ENCODE data around the gene ADARB1.
"Not testable (repeated sequence)": the region's sequence is repeated elsewhere in the genome, so short reads cannot be mapped to it uniquely, and the experiment has no call there.

The ADARB1 gene, protein sequence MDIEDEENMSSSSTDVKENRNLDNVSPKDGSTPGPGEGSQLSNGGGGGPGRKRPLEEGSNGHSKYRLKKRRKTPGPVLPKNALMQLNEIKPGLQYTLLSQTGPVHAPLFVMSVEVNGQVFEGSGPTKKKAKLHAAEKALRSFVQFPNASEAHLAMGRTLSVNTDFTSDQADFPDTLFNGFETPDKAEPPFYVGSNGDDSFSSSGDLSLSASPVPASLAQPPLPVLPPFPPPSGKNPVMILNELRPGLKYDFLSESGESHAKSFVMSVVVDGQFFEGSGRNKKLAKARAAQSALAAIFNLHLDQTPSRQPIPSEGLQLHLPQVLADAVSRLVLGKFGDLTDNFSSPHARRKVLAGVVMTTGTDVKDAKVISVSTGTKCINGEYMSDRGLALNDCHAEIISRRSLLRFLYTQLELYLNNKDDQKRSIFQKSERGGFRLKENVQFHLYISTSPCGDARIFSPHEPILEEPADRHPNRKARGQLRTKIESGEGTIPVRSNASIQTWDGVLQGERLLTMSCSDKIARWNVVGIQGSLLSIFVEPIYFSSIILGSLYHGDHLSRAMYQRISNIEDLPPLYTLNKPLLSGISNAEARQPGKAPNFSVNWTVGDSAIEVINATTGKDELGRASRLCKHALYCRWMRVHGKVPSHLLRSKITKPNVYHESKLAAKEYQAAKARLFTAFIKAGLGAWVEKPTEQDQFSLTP

DNA sequence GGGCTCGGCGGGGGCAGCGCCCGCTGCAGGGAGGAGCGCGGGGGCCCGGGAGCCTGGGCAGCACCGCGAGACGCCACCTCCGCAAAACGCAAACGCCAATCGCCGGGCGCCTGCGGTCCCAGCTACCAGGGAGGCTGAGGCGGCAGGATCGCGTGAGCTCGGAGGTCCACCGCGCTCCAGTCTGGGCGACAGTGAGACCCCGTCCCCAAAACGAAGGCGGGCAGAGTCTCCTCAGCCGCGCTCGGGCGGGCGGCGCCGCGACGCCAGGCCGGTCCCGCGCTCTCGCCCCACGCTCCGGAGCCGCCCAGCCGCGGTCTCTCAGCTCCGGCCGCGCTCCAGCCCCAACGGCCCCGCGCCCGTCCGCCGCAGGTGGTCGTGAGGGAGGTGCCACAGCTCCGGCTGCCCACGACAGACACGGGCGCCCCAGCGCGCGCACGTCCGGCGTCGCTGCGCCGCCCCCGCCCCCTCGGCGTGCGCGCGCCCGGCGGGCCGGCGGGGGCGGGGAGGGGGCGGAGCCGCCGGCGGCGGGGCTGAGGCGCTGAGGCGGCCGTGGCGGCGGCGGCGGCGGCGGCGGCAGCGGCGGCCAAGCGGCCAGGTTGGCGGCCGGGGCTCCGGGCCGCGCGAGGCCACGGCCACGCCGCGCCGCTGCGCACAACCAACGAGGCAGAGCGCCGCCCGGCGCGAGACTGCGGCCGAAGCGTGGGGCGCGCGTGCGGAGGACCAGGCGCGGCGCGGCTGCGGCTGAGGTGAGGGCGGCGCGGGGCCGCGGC is at the start of gene ADARB1:
Gene ADARB1, plus strand, starts transcription at position 533 of the 770 bp plus-strand sequence. CDS start 97,077 bp downstream, outside the sequence.
- peak; percentile 72 for DNase-seq

DNA sequence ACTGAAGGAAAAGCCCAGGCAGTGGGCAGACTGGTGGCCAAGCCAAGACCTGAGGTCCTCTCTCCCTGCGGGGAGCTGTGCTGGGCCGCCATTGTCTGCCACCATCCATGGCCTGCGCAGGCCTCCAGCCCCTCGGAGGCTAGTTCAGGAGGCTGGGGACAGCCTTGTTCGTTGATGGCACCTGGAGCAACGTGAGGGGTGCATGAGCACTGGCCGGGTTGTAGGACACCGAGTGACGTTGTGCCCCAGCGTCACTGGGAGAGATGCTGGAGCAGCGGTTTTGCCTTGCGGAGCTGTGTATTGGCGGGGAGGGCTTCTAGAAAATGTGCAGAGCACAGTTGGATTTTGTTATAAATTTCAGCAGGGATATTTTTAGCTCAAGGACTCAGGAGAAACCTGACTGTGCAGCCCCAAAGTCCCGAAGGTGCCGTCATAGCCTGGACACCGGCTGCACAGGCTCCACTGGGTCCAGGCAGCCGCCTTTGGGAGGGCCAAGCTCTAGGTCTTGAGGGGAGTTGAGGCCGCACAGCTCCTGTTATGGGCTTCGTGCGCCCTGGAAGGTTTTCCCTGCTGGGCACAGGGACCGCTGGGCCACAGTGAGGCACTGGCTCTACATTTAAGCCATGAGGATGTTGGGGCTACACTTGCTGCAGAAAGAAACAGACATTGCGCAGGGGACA is 48.2 kb upstream of the ADARB1 start:
- no peak for DNase-seq

DNA sequence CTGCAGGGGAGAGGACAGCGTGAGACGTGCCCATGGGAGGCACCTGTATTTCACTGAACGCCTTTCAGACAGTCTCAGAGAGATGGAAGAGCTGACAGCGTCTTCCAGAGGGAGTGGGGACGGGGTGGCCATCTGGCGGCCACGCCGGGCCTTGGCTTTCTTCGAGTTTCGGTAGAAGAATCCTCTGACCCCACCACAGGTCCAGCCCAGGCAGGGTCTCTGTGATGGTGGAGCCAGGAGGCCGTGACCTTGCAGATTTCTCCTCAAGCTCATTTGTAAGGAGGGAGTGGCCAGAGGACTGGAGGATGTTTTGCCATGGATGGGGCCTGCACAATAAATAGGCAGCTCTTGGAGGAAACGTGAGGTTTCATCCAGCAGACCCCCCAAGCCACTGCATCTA is 47.6 kb upstream of the ADARB1 start:
- no peak for DNase-seq

DNA sequence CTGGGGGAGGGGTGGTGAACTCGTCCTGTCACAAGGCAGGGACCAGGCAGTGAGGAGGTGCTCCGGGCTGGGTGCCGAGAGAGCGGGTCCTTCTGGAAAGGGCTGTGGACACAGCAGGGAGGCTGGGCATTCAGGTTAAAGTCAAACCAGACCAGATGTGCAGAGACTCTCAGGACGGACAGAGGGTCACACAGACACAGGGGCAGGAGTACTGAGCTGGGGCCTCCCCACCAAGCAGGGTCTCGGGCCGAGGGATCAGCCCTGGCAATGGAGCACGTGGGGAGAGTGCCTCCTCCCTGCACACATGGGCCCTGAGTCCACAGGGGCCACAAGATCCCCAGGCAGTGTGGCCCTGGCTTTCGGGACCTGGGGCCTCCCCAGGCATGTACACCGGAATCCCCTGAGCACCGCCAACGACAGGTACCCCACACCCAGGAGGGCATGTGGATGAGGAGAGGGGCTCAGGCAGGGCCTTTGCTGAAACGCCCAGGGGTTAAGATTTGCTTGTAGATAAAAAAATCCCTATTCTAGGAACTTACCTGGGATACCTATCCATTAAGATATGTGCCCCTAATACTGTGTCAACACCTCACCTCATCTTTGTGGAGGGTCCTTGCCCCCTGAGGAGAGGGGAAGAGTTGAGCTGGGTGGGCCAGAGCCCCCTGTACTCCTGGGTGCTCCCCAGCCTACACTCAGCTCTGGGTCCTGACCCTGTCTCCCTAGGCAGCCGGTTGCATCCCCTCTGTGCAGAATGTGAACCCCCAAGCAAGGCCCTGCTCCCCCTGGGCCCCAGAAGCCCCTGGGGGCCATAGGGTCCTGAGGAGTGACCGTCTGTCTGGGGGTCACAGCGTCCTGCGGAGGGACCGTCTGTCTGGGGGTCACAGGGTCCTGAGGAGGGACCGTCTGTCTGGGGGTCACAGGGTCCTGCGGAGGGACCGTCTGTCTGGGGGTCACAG is 46.9 kb upstream of the ADARB1 start:
- no peak for DNase-seq

DNA sequence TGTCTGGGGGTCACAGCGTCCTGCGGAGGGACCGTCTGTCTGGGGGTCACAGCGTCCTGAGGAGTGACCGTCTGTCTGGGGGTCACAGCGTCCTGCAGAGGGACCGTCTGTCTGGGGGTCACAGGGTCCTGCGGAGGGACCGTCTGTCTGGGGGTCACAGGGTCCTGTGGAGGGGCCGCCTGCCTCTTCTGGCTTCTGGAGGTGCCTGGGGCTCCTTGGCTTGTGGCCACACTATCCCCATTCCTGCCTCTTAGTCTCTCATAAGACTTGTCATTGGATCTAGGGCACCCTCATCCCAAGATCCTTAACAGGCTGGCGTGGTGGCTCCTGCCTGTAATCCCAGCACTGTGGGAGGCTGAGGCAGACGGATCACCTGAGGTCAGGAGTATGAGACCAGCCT is 45.7 kb upstream of the ADARB1 start:
- not testable (repeated sequence) for DNase-seq

DNA sequence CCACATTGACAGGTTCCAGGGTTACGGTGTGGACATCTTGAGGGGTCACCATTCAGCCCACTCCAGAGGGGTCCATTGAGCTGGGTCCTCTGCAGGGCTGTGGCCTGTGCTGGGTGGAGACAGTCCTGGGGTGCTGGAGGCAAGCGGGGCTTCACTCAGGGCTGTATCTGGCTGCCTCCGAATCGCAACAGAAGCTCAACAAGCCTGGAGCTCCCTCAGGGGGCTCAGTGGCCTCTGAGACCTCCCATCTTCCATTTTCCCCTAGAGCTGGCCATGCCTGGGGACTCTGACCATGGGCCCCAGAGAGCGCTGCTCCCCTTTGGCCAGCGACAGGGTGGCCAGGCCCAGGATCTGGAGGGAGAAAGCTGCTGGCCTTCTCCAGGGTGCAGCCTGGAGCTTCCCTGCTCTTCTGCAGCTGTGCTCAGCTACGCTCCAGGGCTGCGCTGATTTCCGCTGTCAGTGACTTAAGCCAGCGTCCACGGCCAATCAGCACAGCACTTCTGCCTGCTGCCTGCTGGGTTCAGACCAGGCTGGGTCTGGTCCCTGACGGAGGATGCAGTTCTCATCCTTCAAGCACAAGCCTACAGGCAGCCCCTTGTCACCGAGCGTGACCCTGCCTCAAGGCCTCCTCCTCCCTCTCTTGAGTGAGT is 45.0 kb upstream of the ADARB1 start:
- no peak for DNase-seq

DNA sequence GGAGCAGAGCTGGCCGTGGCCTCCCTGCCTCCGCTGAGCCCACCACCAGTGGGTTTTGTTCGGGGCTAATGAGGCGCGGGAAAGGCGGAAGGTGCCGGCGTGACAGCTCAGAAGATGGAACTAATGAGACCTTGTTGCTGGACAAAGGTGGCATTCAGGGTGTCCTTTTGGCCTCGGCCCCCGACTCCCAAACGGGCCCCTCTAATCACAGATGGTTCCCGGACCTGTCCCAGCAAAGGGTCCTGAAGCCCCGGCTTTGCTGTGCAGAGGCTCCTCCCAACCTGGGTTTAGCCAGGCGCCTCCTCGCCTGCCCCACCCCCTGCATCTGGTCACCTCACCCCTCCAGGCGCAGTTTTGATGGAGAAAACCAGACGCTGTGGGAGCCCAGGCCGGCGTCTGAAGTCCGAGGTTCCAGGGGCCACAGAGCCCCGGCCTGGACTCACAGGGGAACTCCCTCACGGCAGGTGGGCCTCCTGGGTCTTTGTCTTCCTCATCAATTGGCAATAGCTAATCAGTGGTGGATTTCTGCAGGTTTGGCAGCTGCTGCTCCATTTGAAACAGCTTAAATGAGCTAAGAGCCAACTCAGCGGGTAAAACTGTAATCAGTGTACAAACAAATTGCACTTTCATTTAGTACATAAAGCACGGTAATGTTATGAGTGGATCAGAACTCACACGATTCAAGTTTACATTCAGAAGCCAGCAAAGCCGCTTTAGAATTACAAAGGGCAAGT is 44.3 kb upstream of the ADARB1 start:
- no peak for DNase-seq

DNA sequence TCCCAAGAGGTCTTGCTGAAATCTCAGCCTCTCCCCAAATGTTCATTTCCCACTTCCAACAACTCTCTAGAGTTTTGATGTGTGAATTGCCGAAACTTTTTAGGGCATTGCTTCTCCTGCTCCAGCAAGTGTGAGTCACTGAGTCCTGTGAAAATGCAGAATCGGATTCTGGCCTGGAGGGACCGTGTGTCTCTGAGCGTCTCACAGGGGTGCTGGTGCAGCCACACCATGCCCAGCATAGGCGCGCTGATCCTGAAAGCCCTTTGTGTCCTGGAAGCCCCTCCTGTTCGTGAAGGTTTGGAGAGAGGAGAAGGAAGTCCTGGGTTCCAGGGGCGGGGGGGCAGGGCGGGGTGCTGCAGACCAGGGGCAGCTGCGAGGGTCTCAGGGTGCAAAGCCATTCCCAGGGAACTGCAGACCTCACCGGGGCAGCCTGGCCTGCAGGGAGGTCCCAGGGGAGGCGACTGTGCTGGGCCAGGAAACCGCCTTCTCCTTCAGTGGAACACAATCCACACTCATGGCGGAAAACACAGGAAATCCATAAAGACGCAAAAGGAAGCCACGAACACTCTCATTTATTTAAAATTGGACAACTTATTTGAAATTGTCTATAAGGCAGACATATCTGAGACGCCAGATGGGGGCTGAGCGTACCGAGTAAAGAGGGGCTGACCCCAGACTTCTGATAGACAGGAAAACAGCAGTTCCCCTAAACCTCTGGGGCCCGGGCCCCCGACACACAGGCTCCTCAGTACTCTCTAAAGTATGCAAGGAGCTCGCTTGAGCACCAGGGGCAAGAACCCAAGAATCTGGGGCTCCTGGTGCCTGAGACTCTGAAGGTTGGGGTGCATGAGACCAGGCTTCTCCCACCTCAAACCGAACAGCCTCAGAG is 43.5 kb upstream of the ADARB1 start:
- DNase-seq: no peak

DNA sequence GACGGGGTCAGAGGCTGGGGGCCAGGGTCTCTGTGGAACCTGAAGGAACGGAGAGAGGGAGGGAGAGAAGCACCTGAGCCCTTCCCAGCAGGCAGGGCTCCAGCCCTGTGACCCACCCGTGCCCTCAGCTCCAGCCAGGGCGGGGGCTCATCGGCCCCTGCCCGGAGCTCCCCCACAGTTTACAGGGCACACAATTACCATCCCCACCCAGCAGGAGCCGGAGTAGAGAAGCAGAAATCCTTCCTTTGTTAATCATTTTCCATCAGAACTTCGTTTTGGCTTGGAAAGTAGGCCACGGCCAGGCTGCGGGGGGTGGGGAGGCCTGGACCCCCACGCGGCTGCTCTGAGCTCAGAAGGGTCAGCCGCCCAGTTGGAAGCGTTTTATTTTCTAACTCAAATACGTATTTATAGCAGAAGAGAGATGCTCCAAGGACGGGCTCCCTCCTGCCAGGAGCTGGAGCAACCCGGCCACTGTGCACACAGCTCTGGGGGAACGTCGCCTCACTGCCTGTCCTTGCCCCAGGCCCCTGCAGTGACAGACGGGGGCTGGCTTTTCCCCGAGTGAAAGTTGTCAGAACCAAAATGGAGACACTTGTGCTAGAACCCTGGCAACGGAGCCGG is 42.7 kb upstream of the ADARB1 start:
- no peak for DNase-seq

DNA sequence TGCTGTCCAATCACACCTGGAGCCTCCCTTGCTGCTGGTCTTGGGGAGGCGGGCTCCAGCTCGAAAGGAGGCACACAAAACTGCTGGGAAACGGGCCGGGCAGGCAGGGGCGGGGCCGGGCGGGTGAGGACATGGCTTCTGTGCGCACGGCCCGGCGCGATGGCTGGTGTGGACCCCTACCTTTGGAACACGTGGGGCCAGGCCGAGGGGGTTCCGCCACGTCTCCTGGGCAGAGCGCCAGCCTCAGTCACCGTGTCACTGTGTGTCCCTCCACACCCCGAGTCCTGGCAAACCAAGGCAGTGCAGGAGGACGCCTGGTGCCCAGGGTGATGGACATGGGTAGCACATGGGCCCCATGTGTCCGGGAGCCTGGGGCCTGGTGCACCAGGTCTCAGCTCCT is 42.0 kb upstream of the ADARB1 start:
- no peak for DNase-seq

DNA sequence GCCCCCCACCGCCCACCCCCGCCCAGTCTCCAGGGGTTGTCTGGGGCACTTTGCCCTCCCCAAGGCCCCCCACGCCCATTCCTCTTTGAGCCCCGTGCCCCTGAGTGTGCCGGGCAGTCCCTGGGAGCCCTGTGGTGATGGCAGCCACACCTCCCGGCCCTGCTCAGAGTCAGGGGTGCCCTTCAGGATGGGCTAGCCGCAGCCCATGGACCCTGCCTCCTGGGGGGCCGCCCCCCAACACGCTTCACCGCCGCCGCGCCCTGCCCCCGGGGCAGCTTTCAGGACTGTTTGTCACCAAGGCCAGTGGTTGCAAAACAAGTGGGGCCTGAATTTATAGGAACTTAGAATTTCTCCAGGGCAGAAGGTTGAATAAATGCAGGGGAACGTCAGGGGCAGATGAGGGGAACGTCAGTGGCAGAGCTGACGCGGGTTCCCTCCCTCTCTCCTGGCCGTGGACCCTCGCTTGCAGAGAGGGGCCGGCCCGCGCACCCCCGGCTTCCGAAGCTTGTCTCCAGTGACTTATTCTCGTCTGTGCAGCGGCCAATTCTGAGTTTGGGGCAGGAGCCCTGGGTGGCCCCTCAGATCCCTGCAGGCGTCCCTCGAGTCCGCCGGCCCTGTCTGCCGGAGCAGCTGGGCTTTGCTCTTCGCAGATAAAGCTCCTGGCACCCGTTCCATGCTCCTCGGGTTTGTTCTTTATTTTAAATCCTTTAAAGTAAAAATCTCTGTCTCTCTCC is 41.2 kb upstream of the ADARB1 start:
- DNase-seq: no peak

DNA sequence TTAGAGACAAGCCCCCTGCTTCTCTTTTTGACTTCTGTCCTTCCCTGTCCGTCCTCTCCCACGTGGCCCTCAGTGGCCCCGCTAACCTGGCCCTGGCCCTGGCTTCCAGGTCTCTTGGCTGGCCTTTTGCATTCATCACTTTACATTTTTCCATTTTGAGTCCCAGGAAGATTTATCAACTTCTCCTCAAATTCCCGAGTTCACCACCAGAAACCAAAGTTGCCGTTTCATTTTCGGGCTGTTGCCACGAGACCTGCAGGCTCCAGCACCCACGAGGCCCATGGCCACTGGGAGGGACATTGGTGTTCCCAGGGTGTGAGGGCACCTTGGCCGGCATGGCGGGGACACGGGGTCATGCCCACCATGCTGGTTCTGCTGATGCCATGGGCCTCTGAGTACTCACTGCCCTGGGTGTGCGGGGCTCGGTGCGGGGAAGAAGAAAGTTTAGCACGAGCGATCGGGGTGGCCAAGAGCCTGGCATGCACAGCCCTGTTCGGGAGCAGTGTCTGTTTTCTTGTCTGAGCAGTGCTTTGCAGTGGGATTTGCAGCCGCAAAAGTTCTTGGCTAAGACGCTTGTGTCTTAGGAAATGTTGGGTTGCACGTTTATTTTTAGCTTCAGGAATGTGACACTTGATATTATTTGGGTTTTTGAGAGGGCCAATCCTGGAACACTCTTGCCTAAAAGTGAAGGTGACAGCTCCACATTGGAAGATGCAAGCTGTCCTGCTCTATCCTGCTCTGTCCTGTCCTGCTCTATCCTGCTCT is 40.4 kb upstream of the ADARB1 start:
- DNase-seq: no peak

DNA sequence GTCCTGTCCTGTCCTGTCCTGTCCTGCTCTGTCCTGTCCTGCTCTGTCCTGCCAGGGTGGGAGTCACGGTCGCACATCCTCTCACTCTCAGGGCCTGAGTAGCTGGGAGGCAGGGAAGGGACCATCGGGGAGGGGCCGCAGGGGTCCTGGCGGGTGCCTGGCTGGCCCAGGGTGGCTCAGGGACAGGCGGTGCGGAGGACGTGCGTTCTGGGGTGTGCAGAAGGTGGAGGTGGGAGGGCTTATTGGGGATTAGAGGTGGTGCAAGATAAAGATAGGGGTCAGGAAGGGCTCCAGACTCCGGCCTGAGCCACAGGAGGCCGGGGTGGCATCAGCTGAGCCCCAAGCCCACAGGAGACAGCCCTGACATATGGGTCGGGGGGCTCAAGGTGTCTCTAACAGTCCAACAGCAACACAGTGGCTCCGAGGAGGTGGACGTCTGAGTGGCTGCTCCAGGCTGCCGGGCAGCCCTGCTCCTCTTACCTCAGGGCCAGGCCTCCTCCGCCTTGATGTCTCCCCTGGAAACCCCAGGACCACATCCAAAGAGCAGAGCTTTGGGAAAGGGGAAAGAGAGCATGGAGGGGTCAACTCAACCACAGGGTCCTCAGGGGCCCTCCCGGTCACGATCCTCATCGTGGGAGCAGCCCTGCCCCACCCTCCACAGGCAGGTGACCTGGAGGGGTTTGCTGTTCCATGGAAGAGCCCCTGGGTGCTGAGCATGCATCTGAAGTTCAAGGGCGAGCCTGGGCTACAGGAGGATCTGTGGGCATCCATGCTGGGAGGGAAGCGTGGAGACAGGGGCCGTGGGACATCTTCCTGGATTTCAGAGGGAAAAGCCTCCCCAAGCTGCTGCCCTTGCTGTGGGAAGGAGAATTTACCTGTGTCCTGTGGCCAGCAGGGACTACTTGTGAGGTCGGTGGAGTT is 39.6 kb upstream of the ADARB1 start:
- DNase-seq: no peak

DNA sequence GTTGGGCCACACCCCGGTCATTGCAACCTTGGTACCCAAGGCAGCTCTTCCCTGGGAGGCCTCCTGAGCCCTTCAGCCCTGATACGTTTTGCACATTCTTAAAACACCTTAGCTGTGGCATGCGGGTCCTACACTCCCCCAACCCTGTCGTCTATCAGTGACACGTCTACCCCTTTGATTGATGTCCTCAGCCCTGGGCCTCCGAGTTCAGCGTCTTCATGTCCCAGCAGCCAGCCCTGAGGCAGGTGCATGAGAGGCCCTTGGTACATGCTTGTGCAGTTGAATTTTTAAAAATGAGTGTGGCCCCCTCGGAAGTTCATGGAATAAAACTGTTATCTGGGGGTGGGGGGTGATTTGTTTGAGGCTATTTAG is 38.9 kb upstream of the ADARB1 start:
- DNase-seq: no peak

DNA sequence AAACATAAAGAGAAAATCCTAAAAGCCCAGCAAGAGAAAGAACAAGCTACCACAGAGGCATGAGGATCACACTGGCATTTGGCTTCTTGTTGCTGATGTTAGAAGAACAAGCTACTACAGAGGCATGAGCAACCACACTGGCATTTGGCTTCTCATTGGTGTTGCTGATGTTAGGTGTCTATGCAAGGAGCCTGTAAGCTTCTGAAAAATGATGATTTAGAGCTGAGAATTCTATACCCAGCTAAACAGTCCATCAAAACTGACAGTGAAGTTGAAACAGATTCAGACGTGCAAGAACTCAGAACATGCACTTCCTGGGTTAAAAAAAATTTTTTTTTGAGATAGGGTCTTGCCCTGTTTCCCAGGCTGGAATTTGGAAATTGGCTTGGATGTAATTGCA is 37.8 kb upstream of the ADARB1 start:
- DNase-seq: no peak

DNA sequence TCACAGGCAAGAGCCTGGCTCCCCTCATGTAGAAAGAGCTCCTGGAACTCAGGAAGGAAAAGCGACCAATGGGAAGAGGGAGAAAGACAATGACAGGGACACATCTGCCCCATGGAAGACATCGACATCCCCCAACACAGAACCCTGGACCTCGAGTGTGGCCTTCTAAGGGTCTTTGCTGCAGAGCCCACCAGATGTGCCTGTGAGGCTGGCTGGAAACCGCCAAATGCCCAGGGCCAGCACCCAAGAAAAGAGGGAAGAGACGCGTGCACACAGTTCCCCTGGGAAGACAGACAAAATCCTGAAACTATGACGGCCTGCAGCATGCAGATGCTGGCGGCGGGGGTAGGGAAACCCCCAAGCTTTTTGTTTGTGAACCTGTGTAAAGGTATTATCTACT is 36.4 kb upstream of the ADARB1 start:
- no peak for DNase-seq
